Activated T-cell treated with anti-CD3 and anti-CD28 coated beads, Interleukin-2, amount 50 U/mL, for 48 hours (primary cell): ENCODE data around the gene B4GALT3.

Source experiments
- DNase-seq, 2 experiments: peaks; one replicate each; pipeline ENCODE4 v3.0.0-alpha.2; 2020

Gene B4GALT3

GRCh38 chr1:161201836-161202712, 24.8 kb upstream of the B4GALT3 start, which contains the start of gene NDUFS2:
Gene NDUFS2, plus strand, starts transcription at chr1:161202367. Its CDS starts 19 bp downstream, at chr1:161202386.
- peak; percentile 91 to 94 for DNase-seq

DNA sequence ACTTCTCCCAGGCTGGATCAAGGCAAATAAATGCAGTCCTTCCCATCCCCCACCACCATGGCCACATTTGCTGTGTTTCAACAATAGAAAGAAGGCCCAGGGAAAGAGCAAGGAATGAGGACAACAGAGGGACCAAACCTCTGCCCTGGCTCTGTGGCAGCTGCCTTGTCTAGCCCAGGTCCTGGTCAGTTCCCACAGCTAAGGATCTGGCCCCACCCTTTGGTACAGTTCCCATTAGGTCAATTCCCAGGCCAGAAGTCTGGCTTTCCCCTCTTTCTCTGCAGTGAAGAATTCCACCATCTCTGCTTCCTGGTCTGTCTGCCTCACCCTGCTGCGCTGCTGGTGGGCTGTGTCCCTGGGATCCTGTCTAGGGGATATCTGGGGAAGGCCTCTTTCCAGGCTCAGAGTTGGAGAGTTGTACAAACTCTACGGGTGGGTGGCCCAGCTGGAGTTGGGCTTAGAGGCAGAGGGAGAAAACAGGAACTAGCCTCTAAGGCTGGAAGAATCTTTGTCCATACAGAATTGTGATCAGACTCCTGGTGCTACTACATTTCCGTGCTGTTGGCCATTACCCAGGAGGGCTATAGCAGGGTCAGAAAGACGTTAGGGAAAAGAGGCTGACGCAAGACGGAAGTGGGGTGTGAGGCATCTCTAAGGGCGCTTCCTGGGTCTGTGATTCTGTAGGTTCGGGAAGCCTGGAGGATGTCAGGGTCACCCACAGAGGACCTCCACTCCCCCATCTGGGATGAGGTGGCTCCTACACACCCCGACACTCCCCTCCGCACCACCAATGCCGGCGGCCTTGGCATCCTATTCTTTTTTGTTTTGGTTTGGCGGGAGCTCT, 23.9 kb upstream of the B4GALT3 start:
- no peak for DNase-seq

- DNase-seq = peak; percentile 49 to 54
These were observed 23.2 kb upstream of the B4GALT3 start for GRCh38 chr1:161200421-161200991.

DNA sequence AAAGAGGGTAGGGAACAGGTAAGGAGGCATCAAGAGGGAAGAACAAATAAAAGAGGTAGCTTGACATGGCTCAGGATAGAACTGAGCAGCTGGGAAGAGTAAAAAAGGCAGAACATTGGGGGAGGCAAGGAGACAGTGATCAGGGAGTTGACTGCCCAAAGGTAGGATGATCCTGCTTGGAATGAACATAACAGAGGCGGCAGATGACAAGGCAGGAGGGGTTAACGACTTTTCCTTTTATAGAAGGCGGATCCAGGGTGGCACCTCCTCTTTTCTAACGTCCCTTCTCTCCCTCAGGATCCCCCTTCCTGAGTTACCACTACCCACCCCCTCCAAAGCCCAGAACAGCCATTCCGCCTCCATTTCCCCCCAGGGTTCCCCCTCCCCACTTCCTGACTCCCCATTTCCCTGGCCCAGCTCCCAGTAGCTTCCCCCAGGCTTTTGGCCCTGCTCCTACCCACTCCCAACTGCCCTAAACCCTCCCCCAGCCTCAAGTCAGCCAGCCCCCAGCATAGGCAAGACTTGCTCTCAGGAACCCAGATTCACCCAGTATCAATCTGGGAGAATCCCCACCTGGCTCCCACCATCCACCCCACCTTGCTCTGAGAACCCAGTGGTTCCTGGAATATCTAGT, 22.3 kb upstream of the B4GALT3 start:
- no peak for DNase-seq

GRCh38 chr1:161198897-161199431, 21.7 kb upstream of the B4GALT3 start, which contains the start of gene ADAMTS4:
Gene ADAMTS4, minus strand, starts transcription at chr1:161199054. Its CDS starts 427 bp downstream, at chr1:161198627.
- DNase-seq = no peak

DNA sequence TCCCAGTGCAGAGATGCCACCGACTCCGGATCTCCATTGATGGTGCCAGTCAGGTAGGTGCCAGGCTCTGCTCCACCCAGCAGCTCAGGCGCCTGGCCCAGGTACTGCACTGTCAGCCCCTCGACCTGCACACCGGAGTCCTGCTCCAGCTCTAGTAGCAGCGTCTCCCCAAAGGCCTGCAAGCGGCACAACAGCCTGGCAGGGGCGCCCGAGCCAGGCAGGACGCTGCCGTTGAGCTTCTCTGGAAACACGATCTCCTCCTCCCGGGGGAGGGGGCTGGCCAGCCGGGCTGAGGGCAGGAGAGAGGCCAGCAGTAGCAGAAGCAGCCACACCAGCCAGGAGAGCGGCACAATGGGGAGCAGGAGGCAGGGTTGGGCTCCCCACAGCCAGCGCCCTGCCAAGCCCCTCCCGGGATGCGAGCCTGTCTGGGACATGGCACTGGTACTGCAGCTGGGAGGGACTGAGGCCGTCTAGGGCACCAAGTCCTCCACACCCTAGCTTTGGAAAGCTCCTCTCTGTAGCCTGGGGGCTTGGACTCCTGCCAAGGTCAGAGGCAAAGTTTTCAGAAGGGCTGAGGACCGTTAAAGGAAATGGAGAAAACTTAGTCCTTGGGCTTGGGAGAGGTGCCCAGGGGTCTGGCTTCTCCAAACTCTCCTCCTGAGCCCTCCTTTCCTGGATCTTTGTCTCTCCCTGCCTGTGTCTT, 21.0 kb upstream of the B4GALT3 start:
- DNase-seq = no peak

- no peak for DNase-seq
These were observed 20.4 kb upstream of the B4GALT3 start for GRCh38 chr1:161197560-161198193.

DNA sequence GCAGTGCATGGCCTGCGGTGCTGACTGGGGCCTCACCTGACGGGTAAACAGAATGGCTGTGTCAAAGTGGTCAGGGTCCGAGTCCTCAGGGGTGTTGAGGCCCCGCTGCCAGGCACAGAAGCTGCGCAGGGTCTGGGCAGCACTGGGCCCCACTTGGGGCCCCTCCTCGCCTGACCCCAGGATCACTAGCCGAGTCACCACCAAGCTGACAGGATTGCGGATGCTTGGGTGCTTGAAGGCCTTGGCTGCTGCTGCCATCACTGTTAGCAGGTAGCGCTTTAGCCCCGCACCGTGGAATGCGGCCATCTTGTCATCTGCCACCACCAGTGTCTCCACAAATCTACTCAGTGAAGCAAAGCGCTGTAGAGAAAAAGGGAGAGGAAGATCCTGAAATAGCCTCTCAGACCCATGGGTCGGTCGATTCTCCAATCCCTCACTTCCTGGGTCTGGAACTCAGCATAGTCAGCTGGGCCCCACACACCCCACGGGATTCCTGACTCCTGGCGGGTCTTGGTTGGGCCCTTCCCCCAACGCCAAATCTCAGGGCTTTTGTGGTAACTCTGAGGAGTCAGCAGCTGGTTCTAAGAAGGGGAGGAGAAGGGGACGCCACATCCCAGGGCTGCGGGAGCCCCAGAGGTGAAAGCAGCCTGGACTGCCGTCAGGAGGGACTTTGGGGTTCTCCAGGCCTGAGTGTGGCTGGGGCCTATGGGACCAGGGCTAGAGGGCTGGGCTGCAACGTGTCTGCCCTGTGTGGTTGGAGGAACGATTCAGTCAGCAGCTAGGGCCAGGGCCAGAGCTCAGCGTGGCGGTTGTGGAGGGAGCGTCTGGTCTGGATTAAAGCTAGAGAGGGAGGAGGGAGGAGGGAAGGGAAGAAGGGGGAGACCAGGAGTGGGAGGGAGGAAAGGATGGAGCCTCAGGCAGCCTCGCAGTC, 19.5 kb upstream of the B4GALT3 start:
- no peak for DNase-seq

DNA sequence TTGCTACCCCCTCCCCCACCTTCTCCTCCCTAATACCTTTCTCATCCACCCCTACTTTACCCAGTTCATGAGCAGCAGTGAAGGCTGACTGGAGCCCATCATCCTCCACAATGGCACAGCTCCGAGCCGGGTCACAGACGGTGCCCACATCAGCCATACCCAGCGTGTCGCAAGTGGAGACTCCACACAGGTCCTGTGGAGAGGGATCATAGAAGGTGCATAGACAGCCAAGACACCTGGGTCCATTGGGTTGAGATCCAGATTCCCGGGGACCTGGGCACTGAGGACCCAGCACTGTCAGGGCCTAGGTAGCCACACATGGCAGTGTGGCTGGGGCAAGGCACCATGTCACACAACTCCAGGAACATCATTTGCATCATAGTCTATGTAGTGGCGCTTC, 18.8 kb upstream of the B4GALT3 start:
- DNase-seq = no peak

DNA sequence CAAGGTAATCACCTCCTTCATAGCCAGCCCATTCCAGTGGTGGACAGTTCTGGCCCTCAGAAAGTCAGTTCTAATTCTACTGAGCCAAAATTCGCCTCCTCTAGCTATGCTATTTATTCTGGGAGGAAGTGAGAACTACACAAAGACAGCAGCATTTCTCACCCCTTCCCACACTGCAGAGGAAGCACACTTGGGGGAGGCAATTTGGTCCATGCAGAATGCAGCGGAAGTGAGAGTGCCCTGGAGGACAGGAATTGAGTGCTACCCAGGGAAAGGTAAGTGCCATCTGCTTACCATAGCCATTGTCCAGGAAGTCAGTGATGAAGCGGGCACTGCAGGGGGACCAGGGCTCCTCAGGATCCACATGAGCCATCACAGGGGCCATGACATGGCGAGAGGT, 17.9 kb upstream of the B4GALT3 start:
- DNase-seq = no peak

DNA sequence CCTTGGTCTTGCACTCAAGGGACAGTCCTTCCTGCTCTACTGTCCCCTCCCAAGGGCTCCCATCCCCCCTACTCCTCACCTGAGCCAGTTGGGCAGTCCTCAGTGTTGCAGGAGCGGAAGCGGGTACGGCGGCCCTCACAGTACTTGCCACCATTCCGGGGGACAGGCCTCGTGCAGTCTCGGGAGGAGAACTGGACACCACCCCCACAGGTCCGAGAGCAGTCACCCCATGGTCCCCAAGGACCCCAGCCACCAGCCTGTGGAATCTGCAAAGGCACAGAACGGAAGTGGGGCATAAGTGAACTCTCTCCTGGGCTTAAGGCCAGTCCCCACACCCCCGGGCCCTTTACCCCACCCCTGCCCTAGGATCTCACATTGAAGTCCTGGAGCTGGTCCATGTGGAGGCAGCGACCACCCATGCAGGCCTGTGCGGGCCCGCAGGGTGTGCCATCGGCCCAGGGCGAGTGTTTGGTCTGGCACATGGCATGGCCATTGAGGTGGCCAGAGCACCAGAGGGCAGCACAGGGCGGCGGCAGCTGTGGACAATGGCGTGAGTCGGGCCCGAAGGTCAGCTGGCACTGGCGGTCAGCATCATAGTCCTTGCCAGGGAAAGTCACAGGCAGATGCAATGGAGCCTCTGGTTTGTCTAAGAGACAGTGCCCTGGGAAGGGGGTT, 16.4 kb upstream of the B4GALT3 start:
- no peak for DNase-seq

GRCh38 chr1:161192476-161193465, 15.5 kb upstream of the B4GALT3 start:
- DNase-seq = peak; percentile 74 to 76

GRCh38 chr1:161191971-161192370, 14.7 kb upstream of the B4GALT3 start:
- DNase-seq = no peak

DNA sequence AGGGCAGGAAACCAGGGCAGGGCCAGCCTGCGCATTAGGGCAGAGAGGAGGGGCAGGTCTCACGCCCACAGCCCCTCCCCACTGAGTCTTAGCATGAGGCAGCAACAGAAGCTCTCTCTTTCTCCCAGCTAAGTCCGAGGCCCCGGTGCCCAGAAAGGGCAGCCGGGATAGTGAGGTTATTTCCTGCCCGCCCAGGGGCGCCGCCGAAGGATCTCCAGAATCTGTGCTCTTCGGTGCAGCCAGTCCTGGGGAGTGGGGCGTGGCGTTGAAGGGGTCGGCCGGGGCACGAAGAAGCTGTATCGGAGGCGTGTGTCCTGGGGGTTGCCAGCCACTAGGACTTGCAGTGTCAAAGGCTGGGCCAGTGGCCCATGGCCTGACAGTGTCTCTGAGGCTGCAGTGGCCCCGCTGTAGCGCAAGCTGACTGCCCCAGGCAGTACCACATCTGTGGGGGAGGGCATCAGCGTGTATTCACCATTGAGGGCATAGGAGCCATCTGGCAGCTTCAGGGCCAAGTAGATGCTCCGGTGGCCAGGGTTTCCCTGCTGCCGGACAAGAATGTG, 13.7 kb upstream of the B4GALT3 start:
- DNase-seq = no peak

GRCh38 chr1:161189036-161189435, 11.7 kb upstream of the B4GALT3 start:
- no peak for DNase-seq

GRCh38 chr1:161188381-161188780, 11.1 kb upstream of the B4GALT3 start:
- DNase-seq = no peak

DNA sequence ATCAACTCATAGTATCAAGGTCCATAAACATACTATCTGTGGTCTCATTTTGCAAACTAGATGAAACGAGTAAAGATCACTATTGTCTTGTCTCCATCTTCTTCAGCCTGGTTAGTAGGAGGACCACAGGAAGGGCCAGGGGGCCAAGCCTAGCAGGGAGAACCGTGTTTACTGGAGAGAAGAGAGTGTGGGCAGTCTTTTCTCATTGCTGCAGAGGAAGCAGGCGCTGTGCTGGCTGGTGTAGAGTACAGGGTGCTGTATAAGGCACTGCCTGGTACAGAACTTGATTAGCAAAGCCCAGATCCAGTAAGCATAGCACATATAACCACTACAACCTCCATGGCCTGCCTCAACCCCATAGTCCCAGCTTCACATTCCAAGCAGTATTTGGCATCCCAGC, 10.0 kb upstream of the B4GALT3 start:
- DNase-seq = no peak

- no peak for DNase-seq
These were observed 8.5 kb upstream of the B4GALT3 start for GRCh38 chr1:161185732-161186311.
